SKM-1 (cell line): ENCODE measurements around the gene PTCH1.

ENCODE experiments used
- DNase-seq: peaks from one replicate; lab custom pipeline; 2025; ENCODE audit not compliant: unreplicated experiment; lab: John Stamatoyannopoulos, UW

PTCH1 gene

DNA sequence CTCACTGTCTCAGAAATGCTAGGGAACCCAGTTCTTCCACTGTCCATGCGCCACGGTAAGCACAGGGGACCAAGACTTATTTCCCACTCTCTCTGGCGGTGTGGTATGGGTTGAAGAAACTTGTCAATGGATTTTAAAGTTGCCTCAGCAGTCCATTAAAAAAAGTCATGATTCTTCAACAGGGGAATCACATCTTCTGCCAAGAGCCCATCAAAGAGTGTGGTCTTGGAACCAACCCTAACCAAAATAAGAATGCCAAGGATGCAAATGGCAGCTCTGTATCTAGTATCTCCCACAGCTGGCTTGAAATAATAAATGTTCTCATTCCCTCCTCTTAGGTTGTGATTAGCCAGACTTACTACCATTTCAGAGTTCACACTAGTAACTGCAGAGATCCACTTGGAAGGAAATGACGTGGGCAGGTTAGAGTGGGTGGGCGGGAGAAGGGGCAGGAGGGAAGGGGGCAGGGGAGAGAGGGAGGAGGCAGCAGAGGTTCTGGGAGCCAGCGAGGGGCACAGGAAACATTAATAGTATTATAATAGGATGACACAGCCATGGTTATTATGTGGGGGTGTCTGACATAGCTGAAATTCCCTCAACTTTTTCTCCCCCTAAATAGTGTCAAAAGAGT is 17.6 kb downstream of the PTCH1 start:
- DNase-seq = no peak

DNA sequence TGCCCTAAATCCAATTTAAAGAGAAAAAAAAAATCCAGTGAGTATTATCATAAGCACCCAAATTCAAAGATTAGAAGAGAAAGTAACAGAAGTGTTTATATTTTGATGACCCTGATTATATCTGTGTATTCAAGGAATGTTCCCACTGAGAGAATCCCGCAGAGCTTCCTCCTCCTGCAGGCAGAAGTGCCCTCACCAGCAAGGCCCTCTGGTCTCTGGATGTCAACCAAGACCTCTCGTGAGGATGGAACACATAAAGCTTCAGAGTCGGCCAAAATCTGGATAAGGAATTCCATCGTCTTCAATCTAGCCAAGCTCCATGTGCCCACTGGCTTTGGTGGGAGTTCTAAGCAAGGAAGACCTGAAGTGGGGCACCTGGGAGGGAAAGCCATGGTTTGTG is 18.1 kb downstream of the PTCH1 start:
- no peak for DNase-seq

DNA sequence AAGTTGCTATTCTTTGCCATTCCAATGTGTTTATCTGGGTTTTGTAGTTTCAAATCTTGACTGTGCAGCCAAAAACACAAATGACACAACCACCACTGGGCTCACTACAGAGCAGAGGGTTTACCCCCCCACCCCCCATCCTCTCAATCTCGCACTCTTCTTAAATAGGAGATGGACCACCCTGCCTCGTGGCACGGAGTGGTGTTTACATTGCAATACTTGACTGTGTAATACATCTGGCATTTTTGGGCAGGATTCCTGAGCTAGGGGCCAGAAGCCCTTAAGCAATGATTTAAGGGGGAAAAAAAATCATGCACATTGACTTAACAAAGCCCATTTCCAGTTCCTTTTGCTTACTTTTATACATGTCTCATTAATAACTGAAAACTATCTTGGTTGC is 19.0 kb downstream of the PTCH1 start:
- DNase-seq = no peak

DNA sequence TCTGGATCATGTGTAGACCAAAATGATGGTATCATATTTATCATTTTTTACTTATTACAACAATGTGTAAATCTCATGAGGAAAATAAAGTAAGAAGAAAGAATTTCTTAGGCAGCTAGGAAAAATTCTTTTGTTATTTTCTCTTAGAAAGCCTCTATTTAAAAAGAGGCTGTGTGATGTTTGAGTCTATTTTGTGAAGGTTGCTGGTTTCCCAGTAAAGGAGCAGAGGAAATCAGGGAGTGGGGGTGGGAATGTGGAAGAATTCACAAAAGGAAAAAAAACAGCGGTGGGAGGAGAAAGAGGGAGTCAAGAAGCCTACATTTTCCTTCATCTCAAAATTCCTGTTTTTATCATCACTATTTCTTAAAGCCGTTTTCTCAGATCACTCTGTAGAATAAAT is 20.1 kb downstream of the PTCH1 start:
- no peak for DNase-seq

- no peak for DNase-seq
Observed at GRCh38 chr9:95495961-95496360, 20.8 kb downstream of the PTCH1 start.

GRCh38 chr9:95495529-95495928 is 21.2 kb downstream of the PTCH1 start:
- no peak for DNase-seq

- DNase-seq = peak; percentile 9
Observed at GRCh38 chr9:95494416-95495371, 22.1 kb downstream of the PTCH1 start.

DNA sequence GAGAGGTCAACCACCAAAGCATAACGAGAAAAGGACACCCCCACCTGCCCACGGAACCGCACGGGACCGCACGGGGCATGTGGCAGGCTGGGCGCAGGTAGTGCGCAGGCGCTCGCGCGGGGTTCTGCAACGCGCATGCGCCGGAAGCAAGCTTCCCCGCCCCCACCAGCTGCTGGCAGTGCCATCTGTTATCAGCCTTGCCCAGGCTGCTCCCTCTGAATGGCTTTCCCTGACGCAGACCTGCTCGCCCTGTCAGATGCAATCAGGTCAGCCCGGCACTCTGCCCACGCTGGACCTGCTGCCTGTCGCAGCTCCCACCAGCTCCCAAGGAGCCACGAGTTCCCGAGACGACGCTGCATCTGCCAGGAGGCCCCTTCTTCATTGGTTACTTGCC is 22.8 kb downstream of the PTCH1 start:
- no peak for DNase-seq

GRCh38 chr9:95493402-95493801 is 23.4 kb downstream of the PTCH1 start:
- DNase-seq = no peak

GRCh38 chr9:95491543-95492320 is 25.0 kb downstream of the PTCH1 start:
- DNase-seq = no peak

DNA sequence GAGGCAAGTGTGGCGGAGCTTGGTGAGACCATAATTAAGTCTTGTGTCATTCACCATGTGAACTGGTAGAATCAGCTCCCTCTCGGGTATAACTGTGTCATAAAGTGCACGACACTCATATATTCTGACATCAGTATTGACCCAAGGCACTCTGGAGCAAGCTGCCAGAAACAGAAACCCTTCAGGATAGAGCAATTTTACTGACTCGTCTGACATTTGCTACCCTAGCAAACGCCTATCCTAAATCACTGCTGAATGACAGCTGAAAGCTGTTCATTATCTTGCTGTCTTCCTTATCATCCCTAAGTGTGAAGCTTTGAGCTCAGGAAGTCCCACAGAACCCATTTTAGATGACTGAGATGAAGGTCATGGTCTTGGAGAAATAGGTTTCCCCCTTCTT is 27.8 kb downstream of the PTCH1 start:
- no peak for DNase-seq

DNA sequence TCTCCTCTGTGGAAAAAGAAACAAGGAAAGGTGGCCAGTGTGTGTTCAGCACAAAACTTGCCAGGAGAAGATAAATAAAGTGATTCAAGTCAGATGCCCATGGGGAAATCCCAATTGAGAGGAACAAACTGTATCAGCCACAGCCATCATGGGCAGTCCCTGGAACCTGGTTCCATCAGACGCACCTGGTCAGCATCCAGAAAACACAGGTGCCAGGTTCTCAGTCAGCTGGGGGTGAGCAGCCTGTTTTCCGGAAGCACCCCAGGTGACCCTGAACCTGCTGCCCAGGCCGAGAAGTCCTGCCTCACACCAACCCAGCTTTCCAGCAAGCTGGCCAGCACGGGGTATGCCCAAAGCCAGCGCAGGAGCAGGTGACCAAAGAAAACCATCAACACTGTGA is 30.5 kb downstream of the PTCH1 start:
- no peak for DNase-seq

DNA sequence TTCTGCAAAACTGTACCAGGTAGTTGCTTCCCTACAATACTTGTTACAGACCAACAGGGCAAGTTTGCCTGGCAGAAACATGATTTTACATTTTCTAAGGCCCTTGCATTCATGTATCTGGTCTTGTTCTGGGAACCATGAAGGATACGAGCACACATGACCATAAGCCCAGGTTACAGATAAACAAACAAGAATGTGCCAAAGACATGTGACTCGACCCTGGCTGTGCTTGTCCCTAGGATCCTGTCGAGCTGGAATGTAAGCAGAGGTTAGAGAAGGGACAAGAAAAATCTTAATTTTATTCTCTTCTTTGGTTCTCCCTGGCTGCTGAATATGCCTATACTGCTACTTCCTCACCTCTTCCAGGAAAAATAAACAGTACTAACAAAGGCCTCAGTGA is 32.5 kb downstream of the PTCH1 start:
- DNase-seq = no peak

DNA sequence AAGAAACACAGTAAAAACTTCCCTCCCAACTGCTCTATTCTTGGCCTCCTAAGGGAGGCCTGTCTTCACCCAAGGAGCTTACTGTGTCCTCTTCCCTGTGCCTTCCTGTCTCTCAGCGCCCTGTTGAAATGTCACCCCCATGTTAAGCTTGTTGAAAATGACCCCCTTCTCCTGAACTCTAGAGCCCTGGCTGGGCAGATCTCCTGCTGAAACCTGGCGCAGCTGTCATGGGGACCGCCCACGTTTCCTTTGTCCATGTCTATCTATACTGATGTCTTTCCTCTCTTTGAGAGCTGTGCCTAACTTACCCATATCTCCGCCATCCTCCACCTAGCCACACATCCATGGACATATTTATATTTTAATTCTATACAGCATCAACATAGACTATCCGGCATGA is 33.3 kb downstream of the PTCH1 start:
- DNase-seq = no peak

DNA sequence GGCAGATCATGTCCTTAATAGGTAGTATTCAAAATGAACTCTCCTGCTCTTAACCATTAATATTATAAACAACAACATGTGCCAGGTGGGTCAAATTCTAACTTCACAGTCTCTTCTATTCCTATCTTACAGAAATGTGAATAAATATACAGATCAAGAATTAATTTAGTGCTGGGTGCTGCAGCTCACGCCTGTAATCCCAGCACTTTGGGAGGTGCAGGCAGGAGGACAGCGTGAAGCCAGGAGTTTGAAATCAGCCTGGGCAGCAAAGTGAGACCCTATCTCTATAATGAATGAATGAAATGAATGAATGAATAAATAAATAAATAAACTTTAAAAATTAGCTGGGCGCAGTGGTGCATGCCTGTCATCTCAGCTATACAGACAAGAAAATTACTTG is 34.1 kb downstream of the PTCH1 start:
- DNase-seq = no peak

DNA sequence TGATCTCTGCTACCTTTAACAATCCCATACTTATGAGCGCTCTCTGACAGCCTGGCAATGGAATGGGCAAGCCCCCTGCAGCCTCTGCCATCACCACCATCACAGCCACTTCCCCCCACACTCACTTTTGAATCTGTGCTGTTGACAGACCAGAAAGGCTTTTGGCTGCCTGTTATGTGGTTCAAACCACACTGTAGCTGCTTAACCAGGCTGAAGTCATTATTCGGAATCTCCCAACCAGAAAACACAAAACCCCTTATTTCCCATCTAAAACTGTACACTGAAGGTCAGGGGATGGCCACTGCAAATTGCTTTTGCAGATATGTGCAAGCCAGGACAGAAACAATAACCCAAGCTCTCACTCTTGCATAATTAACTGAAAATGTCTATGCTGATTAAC is 35.8 kb downstream of the PTCH1 start:
- no peak for DNase-seq

DNA sequence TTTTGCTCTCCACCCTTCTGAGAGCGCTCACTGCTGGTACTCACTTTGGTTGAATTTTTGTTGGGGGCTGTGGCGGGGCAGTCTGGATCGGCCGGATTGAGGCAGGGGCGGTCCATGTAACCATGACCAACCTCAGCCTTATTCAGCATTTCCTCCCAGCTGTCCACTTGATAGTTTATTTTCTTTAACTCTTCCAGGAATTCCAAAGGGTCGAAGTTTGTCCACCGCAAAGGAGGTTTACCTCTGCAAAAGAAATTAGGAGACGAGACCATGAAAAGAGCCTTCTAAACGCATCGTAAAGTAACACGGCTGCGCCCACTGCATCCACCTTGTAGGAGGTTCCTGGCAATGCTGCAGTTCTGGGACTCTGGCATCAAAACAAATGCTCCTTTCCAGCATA is 36.4 kb downstream of the PTCH1 start:
- no peak for DNase-seq

DNA sequence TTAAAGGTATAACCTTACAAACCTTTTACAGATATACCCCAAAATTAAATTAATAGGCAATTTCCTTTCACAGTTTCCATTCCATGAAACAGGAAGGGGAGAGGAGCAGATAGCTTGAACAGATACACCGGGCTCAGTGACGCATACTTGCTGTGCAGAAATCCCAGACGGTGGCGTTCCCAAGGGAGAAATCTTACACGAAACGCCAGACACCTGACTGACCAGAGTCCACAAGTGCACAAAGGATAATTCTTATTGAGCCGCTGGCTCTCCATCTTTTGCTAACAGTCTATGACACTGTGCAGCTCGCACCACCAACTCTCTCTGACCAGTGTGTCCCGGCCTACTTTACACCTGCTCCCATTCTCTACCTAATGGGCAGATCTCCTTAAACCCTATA is 37.4 kb downstream of the PTCH1 start:
- no peak for DNase-seq

GRCh38 chr9:95478335-95478734 is 38.4 kb downstream of the PTCH1 start:
- no peak for DNase-seq

- DNase-seq = no peak
Observed at GRCh38 chr9:95477885-95478284, 38.9 kb downstream of the PTCH1 start.

DNA sequence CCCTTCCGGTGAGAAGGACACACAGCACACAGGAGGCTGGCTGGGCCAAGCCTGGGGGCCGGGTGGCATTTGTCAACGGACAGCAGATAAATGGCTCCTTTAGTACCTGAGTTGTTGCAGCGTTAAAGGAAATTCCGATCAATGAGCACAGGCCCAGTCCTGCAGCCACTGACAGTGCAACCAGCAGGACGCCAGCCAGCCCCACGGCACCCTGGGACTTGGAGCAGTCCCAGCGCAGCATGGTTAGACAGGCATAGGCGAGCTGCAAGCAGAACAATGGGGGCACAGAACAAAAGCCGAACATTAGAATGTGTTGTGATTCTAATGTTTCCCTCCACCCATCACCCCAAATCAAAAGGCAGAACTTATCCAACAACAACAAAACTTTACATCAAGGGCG is 39.3 kb downstream of the PTCH1 start:
- DNase-seq = no peak

DNA sequence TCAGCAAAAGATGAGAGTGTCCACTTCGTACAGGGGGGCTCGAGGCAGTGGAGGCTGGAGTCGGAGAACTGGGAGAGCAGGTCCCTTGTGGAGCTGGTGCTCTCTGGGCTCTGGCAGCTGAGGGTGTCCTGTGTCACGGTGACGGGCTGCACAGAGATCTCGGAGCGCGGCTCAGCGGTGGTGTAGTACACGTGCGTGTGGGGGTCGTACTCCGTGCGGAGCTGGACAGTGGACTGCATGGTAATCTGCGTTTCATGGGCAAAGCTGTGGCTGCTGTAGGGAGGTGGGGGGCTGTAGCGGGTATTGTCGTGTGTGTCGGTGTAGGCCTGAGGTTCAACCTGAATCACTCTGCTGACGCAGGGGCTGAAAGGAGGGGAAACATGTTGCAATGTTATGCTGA is 48.0 kb downstream of the PTCH1 start:
- no peak for DNase-seq
